Caco-2 (cell line): Measurements from ENCODE around the gene ALDH2. TPM values are rescaled to one million over a fixed set of nuclear protein-coding genes. Genes with fewer than 3 reads are reported as not detected.

ENCODE experiments used
- BruUV-seq: library from RNA; stranded (reverse); fragments of 400-500 nt; replicated peaks from 2 replicates; lab custom pipeline; 2021; lab: Mats Ljungman, UMichigan
- CTCF ChIA-PET: fragments of 300-600 bp; sonication (Branson Sonifier 250); formaldehyde crosslinking; loops from one replicate; lab custom pipeline; 2022; ENCODE audit warnings: antibody characterized with exemption; lab: Charles Lee
- POLR2A ChIA-PET: fragments of 300-600 bp; sonication (Branson Sonifier 250); formaldehyde crosslinking; loops from one replicate; lab custom pipeline; 2022; ENCODE audit warnings: antibody characterized with exemption; lab: Charles Lee
- DNase-seq, 2 experiments: peaks; one replicate each; pipeline versions ENCODE4 v3.0.0 to v3.0.0-alpha.2; 2020 to 2022
- H3K27me3 ChIP-seq: replicated peaks from 2 replicates; pipeline ENCODE4 v1.6.0; 2011; ENCODE audit warnings: low read length; ENCODE audit not compliant: control insufficient read depth, insufficient read depth
- H3K36me3 ChIP-seq: 2 replicates; pipeline ENCODE4 v1.5.1; 2011; ENCODE audit warnings: low read length; ENCODE audit not compliant: control insufficient read depth, insufficient read depth
- H3K4me1 ChIP-seq: fragments of 250-450 bp; sonication (Bioruptor Pico); 2 replicates; pipeline ENCODE4 v1.5.1; 2020; ENCODE audit warnings: mild to moderate bottlenecking
- H3K4me3 ChIP-seq: 2 replicates; pipeline ENCODE4 v1.5.1; 2011; ENCODE audit warnings: low read depth, mild to moderate bottlenecking, control low read depth, low read length
- H3K9me3 ChIP-seq: fragments of 250-450 bp; sonication (Bioruptor Pico); 2 replicates; pipeline ENCODE4 v1.5.1; 2020; ENCODE audit warnings: mild to moderate bottlenecking, moderate library complexity
- H3K27ac Mint-ChIP-seq: one replicate; pipeline ENCODE4 v1.8.0; 2022; ENCODE audit warnings: mixed read lengths; ENCODE audit not compliant: unreplicated experiment
- H3K27me3 Mint-ChIP-seq: one replicate; pipeline ENCODE4 v1.8.0; 2022; ENCODE audit warnings: mixed read lengths; ENCODE audit not compliant: insufficient read depth, unreplicated experiment
- H3K36me3 Mint-ChIP-seq: one replicate; pipeline ENCODE4 v1.8.0; 2022; ENCODE audit warnings: mild to moderate bottlenecking, mixed read lengths; ENCODE audit not compliant: insufficient read depth, unreplicated experiment
- H3K4me1 Mint-ChIP-seq: one replicate; pipeline ENCODE4 v1.8.0; 2022; ENCODE audit warnings: low read depth, mixed read lengths; ENCODE audit not compliant: unreplicated experiment
- H3K4me3 Mint-ChIP-seq: one replicate; pipeline ENCODE4 v1.8.0; 2022; ENCODE audit warnings: mild to moderate bottlenecking, moderate library complexity, mixed read lengths; ENCODE audit not compliant: unreplicated experiment
- H3K9me3 Mint-ChIP-seq: one replicate; pipeline ENCODE4 v1.8.0; 2022; ENCODE audit warnings: mixed read lengths; ENCODE audit not compliant: unreplicated experiment
- CTCF ChIP-seq, 2 experiments: fragments of 200-600 bp in 1 of 2; IDR thresholded peaks; 1 replicate in 1 of 2; 2 replicates in 1 of 2; pipeline versions ENCODE4 v1.5.1 to v1.8.0; 2011 to 2022; ENCODE audit warnings: antibody characterized with exemption in 1 of 2, control low read depth in 1 of 2, inconsistent platforms in 1 of 2, low read depth in 1 of 2, low read length in 1 of 2, mild to moderate bottlenecking in 1 of 2, moderate library complexity in 1 of 2; ENCODE audit not compliant: insufficient read depth in 1 of 2, severe bottlenecking in 1 of 2, unreplicated experiment in 1 of 2
- intact Hi-C: fragments of 100-400 bp; cut with micrococcal nuclease; formaldehyde crosslinking; loops from one replicate; pipeline ENCODE4 v1.10.0; 2022; ENCODE audit not compliant: unreplicated experiment
- total RNA-seq: library from RNA; stranded (reverse); gene quantifications from 2 replicates; pipeline ENCODE4 v1.2.3, GENCODE V29; 2022

The ALDH2 gene
- total RNA-seq, 1 experiment from 2014 or later: 196 TPM

GRCh38 chr12:111791507-111791906 is 24.8 kb downstream of the ALDH2 start:
- TF ChIP-seq CTCF (IDR thresholded peaks at IDR 0.05; ENCODE audit: insufficient read depth in 1 of 2, low read depth in 1 of 2, low read length in 1 of 2, severe bottlenecking in 1 of 2, unreplicated experiment in 1 of 2): no peak
- no peak for DNase-seq
- H3K27me3 ChIP-seq: no peaks in the 10 kb centered on the region
- no peaks in the 10 kb centered on the region for H3K9me3 ChIP-seq
- H3K9me3 Mint-ChIP-seq: no peaks in the 10 kb centered on the region
- peaks cover 2% of the 10 kb centered on the region for H3K36me3 ChIP-seq
- intact Hi-C loops: no loop called here
- H3K36me3 Mint-ChIP-seq: peaks cover 82% of the 10 kb centered on the region
- no TSS peak for BruUV-seq
- H3K4me1 Mint-ChIP-seq: no peaks in the 10 kb centered on the region
- CTCF ChIA-PET: no interaction called here
- H3K27ac Mint-ChIP-seq: no peak overlapping the region
- H3K4me1 ChIP-seq: no peaks in the 10 kb centered on the region
- H3K4me3 Mint-ChIP-seq: no peak overlapping the region
- no peak overlapping the region for H3K4me3 ChIP-seq
- POLR2A ChIA-PET: no interaction called here
- no peaks in the 10 kb centered on the region for H3K27me3 Mint-ChIP-seq

GRCh38 chr12:111792155-111792855 is 25.6 kb downstream of the ALDH2 start:
- H3K9me3 ChIP-seq: no peaks in the 10 kb centered on the region
- no peak for TF ChIP-seq CTCF (IDR thresholded peaks at IDR 0.05; ENCODE audit: insufficient read depth in 1 of 2, low read depth in 1 of 2, low read length in 1 of 2, severe bottlenecking in 1 of 2, unreplicated experiment in 1 of 2)
- ChIA-PET POLR2A (no interaction called here), CTCF (no interaction called here)
- H3K4me3 ChIP-seq: no peak overlapping the region
- Mint-ChIP-seq H3K36me3 (peaks cover 82% of the 10 kb centered on the region), H3K27ac (peak overlapping the region; percentile 69), H3K4me1 (no peaks in the 10 kb centered on the region), H3K27me3 (no peaks in the 10 kb centered on the region), H3K9me3 (no peaks in the 10 kb centered on the region), H3K4me3 (no peak overlapping the region)
- H3K36me3 ChIP-seq: peaks cover 2% of the 10 kb centered on the region
- H3K27me3 ChIP-seq: no peaks in the 10 kb centered on the region
- no peak for DNase-seq
- H3K4me1 ChIP-seq: no peaks in the 10 kb centered on the region
- intact Hi-C loops: no loop called here
- TSS peak; percentile 9 for BruUV-seq

- Mint-ChIP-seq H3K4me1 (no peaks in the 10 kb centered on the region), H3K27ac (no peak overlapping the region), H3K4me3 (no peak overlapping the region), H3K9me3 (no peaks in the 10 kb centered on the region), H3K36me3 (peaks cover 83% of the 10 kb centered on the region), H3K27me3 (no peaks in the 10 kb centered on the region)
- BruUV-seq: no TSS peak
- CTCF ChIA-PET: no interaction called here
- H3K4me3 ChIP-seq: no peak overlapping the region
- no peaks in the 10 kb centered on the region for H3K4me1 ChIP-seq
- no peak for TF ChIP-seq CTCF (IDR thresholded peaks at IDR 0.05; ENCODE audit: insufficient read depth in 1 of 2, low read depth in 1 of 2, low read length in 1 of 2, severe bottlenecking in 1 of 2, unreplicated experiment in 1 of 2)
- intact Hi-C loops: no loop called here
- H3K36me3 ChIP-seq: peaks cover 2% of the 10 kb centered on the region
- POLR2A ChIA-PET: no interaction called here
- no peaks in the 10 kb centered on the region for H3K9me3 ChIP-seq
- DNase-seq: no peak
- no peaks in the 10 kb centered on the region for H3K27me3 ChIP-seq
Observed at GRCh38 chr12:111792856-111793235, 26.1 kb downstream of the ALDH2 start.
